Astrocyte (in vitro differentiated cells and primary cell): ENCODE data around the gene TTC34. TPM values are rescaled to one million over a fixed set of nuclear protein-coding genes. Genes with fewer than 3 reads are reported as not detected.

Experiments
- DNase-seq: peaks from one replicate; pipeline ENCODE4 v3.0.0-alpha.2; 2010; ENCODE audit warnings: low read depth
- FAIRE-seq: peaks from 2 replicates; lab custom pipeline; 2011; peaks lifted over from hg19 to GRCh38; lab: Jason Lieb, UNC
- H2AFZ ChIP-seq: 2 replicates; pipeline ENCODE4 v1.6.0; 2012; ENCODE audit warnings: low read depth, low read length, inconsistent platforms
- H3K27ac ChIP-seq: 2 replicates; pipeline ENCODE4 v1.5.1; 2011; ENCODE audit warnings: low read depth, low read length, inconsistent platforms
- H3K27me3 ChIP-seq: 2 replicates; pipeline ENCODE4 v1.6.0; 2011; ENCODE audit warnings: low read length, inconsistent platforms; ENCODE audit not compliant: insufficient read depth
- H3K36me3 ChIP-seq: 2 replicates; pipeline ENCODE4 v1.5.1; 2011; ENCODE audit warnings: low read length, inconsistent platforms; ENCODE audit not compliant: insufficient read depth
- H3K4me1 ChIP-seq: 2 replicates; pipeline ENCODE4 v1.5.1; 2011; ENCODE audit warnings: low read length, inconsistent platforms; ENCODE audit not compliant: insufficient read depth
- H3K4me2 ChIP-seq: 2 replicates; pipeline ENCODE4 v1.6.0; 2012; ENCODE audit warnings: low read length, inconsistent platforms
- H3K4me3 ChIP-seq: 2 replicates; pipeline ENCODE4 v1.5.1; 2011; ENCODE audit warnings: low read depth, mild to moderate bottlenecking, low read length, inconsistent platforms; ENCODE audit not compliant: insufficient read depth
- H3K79me2 ChIP-seq: 2 replicates; pipeline ENCODE4 v1.6.0; 2012; ENCODE audit warnings: mild to moderate bottlenecking, low read length, inconsistent platforms; ENCODE audit not compliant: insufficient read depth
- H3K9ac ChIP-seq: 2 replicates; pipeline ENCODE4 v1.6.0; 2012; ENCODE audit warnings: mild to moderate bottlenecking, low read length, inconsistent platforms
- H3K9me3 ChIP-seq: 2 replicates; pipeline ENCODE4 v1.5.1; 2012; ENCODE audit warnings: low read depth, mild to moderate bottlenecking, low read length, inconsistent platforms; ENCODE audit not compliant: insufficient read depth
- H4K20me1 ChIP-seq: 2 replicates; pipeline ENCODE4 v1.6.0; 2012; ENCODE audit warnings: low read length, inconsistent platforms; ENCODE audit not compliant: insufficient read depth
- H3K27ac Mint-ChIP-seq: one replicate; pipeline ENCODE4 v1.8.0; 2021; ENCODE audit warnings: mild to moderate bottlenecking, mixed read lengths; ENCODE audit not compliant: unreplicated experiment
- H3K27me3 Mint-ChIP-seq: one replicate; pipeline ENCODE4 v1.8.0; 2021; ENCODE audit warnings: low read depth, mixed read lengths; ENCODE audit not compliant: unreplicated experiment
- H3K36me3 Mint-ChIP-seq: one replicate; pipeline ENCODE4 v1.8.0; 2021; ENCODE audit warnings: low read depth, mixed read lengths; ENCODE audit not compliant: unreplicated experiment
- H3K4me1 Mint-ChIP-seq: one replicate; pipeline ENCODE4 v1.8.0; 2021; ENCODE audit warnings: low read depth, mixed read lengths; ENCODE audit not compliant: unreplicated experiment
- H3K4me3 Mint-ChIP-seq: one replicate; pipeline ENCODE4 v1.8.0; 2021; ENCODE audit warnings: mild to moderate bottlenecking, moderate library complexity, mixed read lengths; ENCODE audit not compliant: unreplicated experiment
- H3K9me3 Mint-ChIP-seq: one replicate; pipeline ENCODE4 v1.8.0; 2021; ENCODE audit warnings: mild to moderate bottlenecking, mixed read lengths; ENCODE audit not compliant: unreplicated experiment
- CTCF ChIP-seq: IDR thresholded peaks from 2 replicates; pipeline ENCODE4 v1.5.1; 2011; ENCODE audit warnings: low read depth, mild to moderate bottlenecking, inconsistent platforms, low read length, moderate library complexity; ENCODE audit not compliant: insufficient read depth
- EZH2 ChIP-seq: IDR thresholded peaks from 2 replicates; pipeline ENCODE4 v1.6.1; 2012; ENCODE audit warnings: mild to moderate bottlenecking, low read length, inconsistent platforms; ENCODE audit not compliant: insufficient read depth
- total RNA-seq: library from RNA; stranded (reverse); gene quantifications from 2 replicates; pipeline ENCODE4 v1.2.1, GENCODE V29; 2021

TTC34 gene
- total RNA-seq, 1 donor from 2014 or later: 0.39 TPM

GRCh38 chr1:2606396-2606880 lies 195.1 kb downstream of the TTC34 start:
- Histone ChIP-seq H3K9me3 (no peaks in the 10 kb centered on the region), H3K9ac (no peak overlapping the region), H3K27ac (no peak overlapping the region), H3K4me2 (no peak overlapping the region), H3K36me3 (no peaks in the 10 kb centered on the region), H3K4me1 (peaks cover 8% of the 10 kb centered on the region), H2AFZ (no peak overlapping the region), H3K27me3 (peaks cover 7% of the 10 kb centered on the region), H3K4me3 (no peak overlapping the region), H3K79me2 (no peaks in the 10 kb centered on the region), H4K20me1 (no peaks in the 10 kb centered on the region)
- Mint-ChIP-seq H3K4me3 (no peak overlapping the region), H3K27me3 (peaks cover 23% of the 10 kb centered on the region), H3K4me1 (no peaks in the 10 kb centered on the region), H3K36me3 (no peaks in the 10 kb centered on the region), H3K27ac (no peak overlapping the region), H3K9me3 (peaks cover 2% of the 10 kb centered on the region)
- FAIRE-seq: no peak
- DNase-seq: no peak
- TF ChIP-seq CTCF (no peak), EZH2 (no peak)

GRCh38 chr1:2605509-2606395 lies 195.7 kb downstream of the TTC34 start:
- no peaks in the 10 kb centered on the region for H3K36me3 ChIP-seq
- no peaks in the 10 kb centered on the region for H3K9me3 ChIP-seq
- no peaks in the 10 kb centered on the region for H3K36me3 Mint-ChIP-seq
- H3K4me3 ChIP-seq: no peak overlapping the region
- H3K27me3 Mint-ChIP-seq: peaks cover 28% of the 10 kb centered on the region
- no peak overlapping the region for H3K27ac Mint-ChIP-seq
- H3K27ac ChIP-seq: no peak overlapping the region
- H3K9ac ChIP-seq: no peak overlapping the region
- peaks cover 2% of the 10 kb centered on the region for H3K9me3 Mint-ChIP-seq
- TF ChIP-seq CTCF (no peak), EZH2 (no peak)
- DNase-seq (no peak), FAIRE-seq (no peak)
- no peaks in the 10 kb centered on the region for H3K79me2 ChIP-seq
- H3K27me3 ChIP-seq: peaks cover 7% of the 10 kb centered on the region
- no peaks in the 10 kb centered on the region for H3K4me1 Mint-ChIP-seq
- peaks cover 4% of the 10 kb centered on the region for H3K4me1 ChIP-seq
- H3K4me2 ChIP-seq: no peak overlapping the region
- H4K20me1 ChIP-seq: no peaks in the 10 kb centered on the region
- H3K4me3 Mint-ChIP-seq: no peak overlapping the region
- no peak overlapping the region for H2AFZ ChIP-seq
